ENCODE data around the gene TTYH2.

Gene TTYH2

GRCh38 chr17:74268558-74268957 lies 55.2 kb downstream of the TTYH2 start:
- Histone ChIP-seq H3K9me3 (ENCODE audit: control insufficient read depth in 5 of 5, low read length in 5 of 5) (no peaks in the 10 kb centered on the region), H3K27me3 (ENCODE audit: control insufficient read depth in 5 of 5, insufficient read depth in 4 of 5, low read length in 5 of 5) (peaks cover 0 to 10% (median under 1%) of the 10 kb centered on the region in 5 donors), H3K36me3 (ENCODE audit: control insufficient read depth in 5 of 5, insufficient read depth in 5 of 5, low read length in 5 of 5) (no peaks in the 10 kb centered on the region), H3K4me1 (ENCODE audit: control insufficient read depth in 5 of 5, insufficient read depth in 5 of 5, low read length in 5 of 5) (peaks cover 0 to 21% (median 18%) of the 10 kb centered on the region in 5 donors), H3K4me3 (ENCODE audit: low read depth in 1 of 5, low read length in 5 of 5) (no peak overlapping the region), H3K9ac (ENCODE audit: low read length in 5 of 5) (no peak overlapping the region), H3K27ac (ENCODE audit: low read depth, low read length) (no peak overlapping the region)

- Histone ChIP-seq H3K4me3 (ENCODE audit: low read depth in 1 of 5, low read length in 5 of 5) (no peak overlapping the region), H3K27ac (ENCODE audit: low read depth, low read length) (no peak overlapping the region)
Observed at GRCh38 chr17:74270333-74270732, 57.0 kb downstream of the TTYH2 start.

GRCh38 chr17:74271281-74271680 lies 57.9 kb downstream of the TTYH2 start:
- H3K27me3 ChIP-seq (ENCODE audit: control insufficient read depth in 5 of 5, insufficient read depth in 4 of 5, low read length in 5 of 5), result peaks cover 5 to 25% (median 13%) of the 10 kb centered on the region in 5 donors
- H3K9ac ChIP-seq (ENCODE audit: low read length in 5 of 5), result no peak overlapping the region
- no peaks in the 10 kb centered on the region for H3K36me3 ChIP-seq (ENCODE audit: control insufficient read depth in 5 of 5, insufficient read depth in 5 of 5, low read length in 5 of 5)
- no peak overlapping the region for H3K27ac ChIP-seq (ENCODE audit: low read depth, low read length)
- H3K4me3 ChIP-seq (ENCODE audit: low read depth in 1 of 5, low read length in 5 of 5), result no peak overlapping the region
- peaks cover 7 to 45% (median 38%) of the 10 kb centered on the region in 5 donors for H3K4me1 ChIP-seq (ENCODE audit: control insufficient read depth in 5 of 5, insufficient read depth in 5 of 5, low read length in 5 of 5)
- H3K9me3 ChIP-seq (ENCODE audit: control insufficient read depth in 5 of 5, low read length in 5 of 5), result no peaks in the 10 kb centered on the region

More at GRCh38 chr17:74270333-74270732, 57.0 kb downstream of the TTYH2 start:
- no peaks in the 10 kb centered on the region for H3K36me3 ChIP-seq (ENCODE audit: control insufficient read depth in 5 of 5, insufficient read depth in 5 of 5, low read length in 5 of 5)
- H3K4me1 ChIP-seq (ENCODE audit: control insufficient read depth in 5 of 5, insufficient read depth in 5 of 5, low read length in 5 of 5), result peaks cover 0 to 35% (median 31%) of the 10 kb centered on the region in 5 donors
- no peak overlapping the region for H3K9ac ChIP-seq (ENCODE audit: low read length in 5 of 5)
- H3K9me3 ChIP-seq (ENCODE audit: control insufficient read depth in 5 of 5, low read length in 5 of 5), result no peaks in the 10 kb centered on the region
- peaks cover 2 to 25% (median 13%) of the 10 kb centered on the region in 5 donors for H3K27me3 ChIP-seq (ENCODE audit: control insufficient read depth in 5 of 5, insufficient read depth in 4 of 5, low read length in 5 of 5)

GRCh38 chr17:74271901-74272561 lies 58.7 kb downstream of the TTYH2 start:
- Histone ChIP-seq H3K27ac (ENCODE audit: low read depth, low read length) (no peak overlapping the region), H3K4me3 (ENCODE audit: low read depth in 1 of 5, low read length in 5 of 5) (peak overlapping the region in 1 of 5 donors; percentile 20), H3K9ac (ENCODE audit: low read length in 5 of 5) (no peak overlapping the region), H3K9me3 (ENCODE audit: control insufficient read depth in 5 of 5, low read length in 5 of 5) (no peaks in the 10 kb centered on the region), H3K4me1 (ENCODE audit: control insufficient read depth in 5 of 5, insufficient read depth in 5 of 5, low read length in 5 of 5) (peaks cover 11 to 52% (median 45%) of the 10 kb centered on the region in 5 donors), H3K36me3 (ENCODE audit: control insufficient read depth in 5 of 5, insufficient read depth in 5 of 5, low read length in 5 of 5) (no peaks in the 10 kb centered on the region), H3K27me3 (ENCODE audit: control insufficient read depth in 5 of 5, insufficient read depth in 4 of 5, low read length in 5 of 5) (peaks cover 5 to 25% (median 13%) of the 10 kb centered on the region in 5 donors)

GRCh38 chr17:74272731-74273201 lies 59.4 kb downstream of the TTYH2 start:
- H3K36me3 ChIP-seq (ENCODE audit: control insufficient read depth in 5 of 5, insufficient read depth in 5 of 5, low read length in 5 of 5), result no peaks in the 10 kb centered on the region
- H3K9me3 ChIP-seq (ENCODE audit: control insufficient read depth in 5 of 5, low read length in 5 of 5), result no peaks in the 10 kb centered on the region
- H3K27ac ChIP-seq (ENCODE audit: low read depth, low read length), result no peak overlapping the region
- H3K9ac ChIP-seq (ENCODE audit: low read length in 5 of 5), result no peak overlapping the region
- H3K4me1 ChIP-seq (ENCODE audit: control insufficient read depth in 5 of 5, insufficient read depth in 5 of 5, low read length in 5 of 5), result peaks cover 11 to 55% (median 45%) of the 10 kb centered on the region in 5 donors
- peak overlapping the region in 1 of 5 donors; percentile 20 for H3K4me3 ChIP-seq (ENCODE audit: low read depth in 1 of 5, low read length in 5 of 5)
- H3K27me3 ChIP-seq (ENCODE audit: control insufficient read depth in 5 of 5, insufficient read depth in 4 of 5, low read length in 5 of 5), result peaks cover 5 to 25% (median 13%) of the 10 kb centered on the region in 5 donors

GRCh38 chr17:74274060-74274708 lies 60.8 kb downstream of the TTYH2 start, which contains the start of gene DNAI2:
Gene DNAI2, plus strand, starts transcription at chr17:74274234. Its CDS starts 7,584 bp downstream, at chr17:74281818.
- Histone ChIP-seq H3K9ac (ENCODE audit: low read length in 5 of 5) (no peak within 1 kb of the TSS), H3K36me3 (ENCODE audit: control insufficient read depth in 5 of 5, insufficient read depth in 5 of 5, low read length in 5 of 5) (no peaks in the 10 kb centered on the region), H3K4me3 (ENCODE audit: low read depth in 1 of 5, low read length in 5 of 5) (peak within 1 kb of the TSS in 2 of 5 donors; percentile 9 to 16), H3K4me1 (ENCODE audit: control insufficient read depth in 5 of 5, insufficient read depth in 5 of 5, low read length in 5 of 5) (peaks cover 11 to 55% (median 45%) of the 10 kb centered on the region in 5 donors), H3K27ac (ENCODE audit: low read depth, low read length) (no peak within 1 kb of the TSS), H3K27me3 (ENCODE audit: control insufficient read depth in 5 of 5, insufficient read depth in 4 of 5, low read length in 5 of 5) (peaks cover 5 to 19% (median 13%) of the 10 kb centered on the region in 5 donors), H3K9me3 (ENCODE audit: control insufficient read depth in 5 of 5, low read length in 5 of 5) (no peaks in the 10 kb centered on the region)

- no peaks in the 10 kb centered on the region for H3K9me3 ChIP-seq (ENCODE audit: control insufficient read depth in 5 of 5, low read length in 5 of 5)
- H3K9ac ChIP-seq (ENCODE audit: low read length in 5 of 5), result no peak overlapping the region
- H3K27me3 ChIP-seq (ENCODE audit: control insufficient read depth in 5 of 5, insufficient read depth in 4 of 5, low read length in 5 of 5), result peaks cover 5 to 17% (median 13%) of the 10 kb centered on the region in 5 donors
- H3K36me3 ChIP-seq (ENCODE audit: control insufficient read depth in 5 of 5, insufficient read depth in 5 of 5, low read length in 5 of 5), result no peaks in the 10 kb centered on the region
- H3K27ac ChIP-seq (ENCODE audit: low read depth, low read length), result no peak overlapping the region
- H3K4me1 ChIP-seq (ENCODE audit: control insufficient read depth in 5 of 5, insufficient read depth in 5 of 5, low read length in 5 of 5), result peaks cover 11 to 55% (median 45%) of the 10 kb centered on the region in 5 donors
- peak overlapping the region in 1 of 5 donors; percentile 16 for H3K4me3 ChIP-seq (ENCODE audit: low read depth in 1 of 5, low read length in 5 of 5)
Observed at GRCh38 chr17:74274709-74275340, 61.5 kb downstream of the TTYH2 start.

- Histone ChIP-seq H3K4me3 (ENCODE audit: low read depth in 1 of 5, low read length in 5 of 5) (peak overlapping the region in 1 of 5 donors; percentile 48), H3K27ac (ENCODE audit: low read depth, low read length) (no peak overlapping the region), H3K36me3 (ENCODE audit: control insufficient read depth in 5 of 5, insufficient read depth in 5 of 5, low read length in 5 of 5) (no peaks in the 10 kb centered on the region), H3K27me3 (ENCODE audit: control insufficient read depth in 5 of 5, insufficient read depth in 4 of 5, low read length in 5 of 5) (peaks cover 5 to 17% (median 13%) of the 10 kb centered on the region in 5 donors), H3K9me3 (ENCODE audit: control insufficient read depth in 5 of 5, low read length in 5 of 5) (no peaks in the 10 kb centered on the region), H3K4me1 (ENCODE audit: control insufficient read depth in 5 of 5, insufficient read depth in 5 of 5, low read length in 5 of 5) (peaks cover 11 to 55% (median 45%) of the 10 kb centered on the region in 5 donors), H3K9ac (ENCODE audit: low read length in 5 of 5) (peak overlapping the region in 2 of 5 donors; percentile 59 to 85)
Observed at GRCh38 chr17:74276051-74276476, 62.7 kb downstream of the TTYH2 start.

GRCh38 chr17:74276541-74277009 lies 63.2 kb downstream of the TTYH2 start:
- peak overlapping the region in 1 of 5 donors; percentile 48 for H3K4me3 ChIP-seq (ENCODE audit: low read depth in 1 of 5, low read length in 5 of 5)
- H3K9ac ChIP-seq (ENCODE audit: low read length in 5 of 5), result peak overlapping the region in 2 of 5 donors; percentile 59 to 85
- peaks cover 5 to 17% (median 15%) of the 10 kb centered on the region in 5 donors for H3K27me3 ChIP-seq (ENCODE audit: control insufficient read depth in 5 of 5, insufficient read depth in 4 of 5, low read length in 5 of 5)
- H3K36me3 ChIP-seq (ENCODE audit: control insufficient read depth in 5 of 5, insufficient read depth in 5 of 5, low read length in 5 of 5), result no peaks in the 10 kb centered on the region
- H3K4me1 ChIP-seq (ENCODE audit: control insufficient read depth in 5 of 5, insufficient read depth in 5 of 5, low read length in 5 of 5), result peaks cover 11 to 54% (median 45%) of the 10 kb centered on the region in 5 donors
- no peaks in the 10 kb centered on the region for H3K9me3 ChIP-seq (ENCODE audit: control insufficient read depth in 5 of 5, low read length in 5 of 5)
- no peak overlapping the region for H3K27ac ChIP-seq (ENCODE audit: low read depth, low read length)
